Ammon's horn (tissue), 1 donor: ENCODE measurements around the gene TIAM2.
"Not testable (repeated sequence)": the region's sequence is repeated elsewhere in the genome, so short reads cannot be mapped to it uniquely, and the experiment has no call there.

ENCODE experiments used
- DNase-seq: peaks from one replicate; pipeline ENCODE4 v3.0.0-alpha.2; 2016; ENCODE audit warnings: low spot score

TIAM2 gene

GRCh38 chr6:155262655-155263054 lies 267.5 kb downstream of the TIAM2 start:
- DNase-seq: no peak

DNA sequence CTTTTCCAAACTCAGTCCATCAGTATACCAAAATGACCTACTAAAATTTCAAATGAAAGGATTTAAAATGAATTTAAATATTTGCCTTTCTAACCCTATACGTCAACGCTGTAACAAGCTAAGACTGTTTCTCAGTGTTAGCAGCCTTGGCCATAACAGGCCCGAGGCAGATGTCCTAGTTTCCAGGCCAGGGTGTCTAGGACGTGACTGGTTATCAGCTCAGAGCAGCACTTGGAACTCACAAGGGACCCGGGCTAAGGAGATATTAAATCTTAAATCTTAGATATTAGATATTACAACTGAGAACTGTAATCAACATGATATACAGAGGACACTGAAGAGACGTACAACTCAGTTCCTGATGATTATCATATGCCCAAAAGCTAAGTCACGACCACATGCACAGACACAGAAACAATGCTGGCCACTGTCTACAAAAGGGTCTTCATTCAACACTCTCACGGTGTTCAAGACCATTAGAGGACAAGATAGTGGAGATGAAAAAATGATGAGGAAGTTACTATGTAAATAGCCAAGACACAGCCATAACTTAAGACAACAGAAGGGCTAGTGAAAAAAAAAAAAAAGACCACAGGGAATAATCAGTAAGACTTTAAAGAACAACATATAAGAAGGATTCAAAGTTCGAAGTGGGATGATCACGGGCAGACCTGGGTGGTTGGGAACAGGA lies 268.4 kb downstream of the TIAM2 start, which contains the start of gene CLDN20:
Gene CLDN20, plus strand, starts transcription at position 641 of the 691 bp plus-strand sequence. CDS start 11,707 bp downstream, outside the sequence.
- no peak for DNase-seq

DNA sequence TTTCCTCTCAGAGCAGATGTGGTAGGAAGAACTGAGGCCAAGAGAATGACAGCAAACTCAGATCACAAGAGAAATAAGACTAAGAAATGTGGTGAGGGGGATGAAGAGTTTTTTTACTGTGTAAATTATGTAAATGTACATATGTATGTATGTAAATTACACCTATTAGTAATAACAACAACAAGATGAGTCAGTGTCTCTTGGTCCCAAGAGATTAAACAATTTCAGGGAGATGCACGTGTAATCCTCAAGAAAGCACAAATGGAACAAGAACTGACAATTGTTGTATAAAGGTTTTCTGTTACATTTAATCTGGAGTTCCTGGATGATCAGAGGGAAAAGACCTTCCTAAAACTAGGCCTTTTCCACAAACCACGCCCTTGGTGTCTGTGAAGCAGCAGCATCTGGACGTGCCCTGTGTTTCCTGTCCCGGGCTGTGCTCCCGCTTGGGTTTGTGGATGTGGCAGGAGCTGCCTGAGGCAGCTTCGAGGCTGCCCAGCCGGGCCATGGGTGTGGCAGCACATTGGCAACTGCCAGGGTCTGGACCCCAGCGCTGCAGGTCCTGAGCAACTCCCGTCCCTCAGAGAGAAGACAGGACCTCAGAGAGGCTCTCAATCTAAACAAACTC lies 269.7 kb downstream of the TIAM2 start:
- DNase-seq: no peak

DNA sequence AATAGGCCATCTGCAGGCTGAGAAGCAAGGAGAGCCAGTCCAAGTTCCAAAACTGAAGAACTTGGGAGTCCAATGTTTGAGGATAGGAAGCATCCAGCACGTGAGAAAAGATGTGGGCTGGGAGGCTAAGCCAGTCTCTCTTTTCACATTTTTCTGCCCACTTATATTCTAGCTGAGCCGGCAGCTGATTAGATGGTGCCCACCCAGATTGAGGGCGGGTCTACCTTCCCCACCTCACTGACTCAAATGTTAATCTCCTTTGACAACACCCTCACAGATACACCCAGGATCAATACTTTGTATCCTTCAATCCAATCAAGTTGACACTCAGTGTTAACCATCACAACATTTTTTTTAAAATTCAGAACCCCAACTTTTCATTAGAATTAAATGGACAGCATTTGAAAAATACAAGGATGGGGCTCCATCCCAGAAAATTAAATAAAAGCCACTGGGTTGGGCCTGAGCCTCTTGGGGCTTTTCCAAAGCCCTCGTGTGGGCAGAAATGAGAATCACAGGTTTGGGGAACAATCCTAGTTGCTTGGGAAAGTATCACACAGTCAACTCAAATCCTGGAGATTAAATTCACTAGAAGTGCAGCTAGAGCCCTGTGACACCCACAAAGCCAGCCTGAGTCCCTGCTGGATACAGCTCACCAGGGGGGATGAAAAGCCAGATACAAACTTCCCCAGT lies 270.9 kb downstream of the TIAM2 start:
- no peak for DNase-seq

DNA sequence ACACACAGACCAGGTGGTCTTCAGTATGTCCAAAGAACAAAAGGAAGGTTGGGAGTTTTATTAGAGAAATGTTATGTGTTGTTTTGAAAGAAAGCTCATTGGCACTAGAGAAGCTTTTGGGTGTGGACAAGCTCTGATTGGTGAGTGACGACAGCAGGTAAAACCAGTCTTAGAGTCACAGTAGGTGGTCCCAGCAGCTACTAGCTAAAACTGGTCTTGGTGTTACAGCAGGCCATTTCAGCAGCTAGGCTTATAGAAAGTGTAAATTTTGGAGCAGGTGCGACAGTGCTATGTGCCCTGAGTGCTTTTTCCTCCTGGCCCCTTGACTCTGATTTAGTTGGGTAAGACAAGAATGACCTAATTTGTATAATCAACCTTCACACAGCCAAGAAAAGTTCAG lies 272.3 kb downstream of the TIAM2 start:
- no peak for DNase-seq

GRCh38 chr6:155268088-155268867 lies 273.2 kb downstream of the TIAM2 start:
- DNase-seq: not testable (repeated sequence)

DNA sequence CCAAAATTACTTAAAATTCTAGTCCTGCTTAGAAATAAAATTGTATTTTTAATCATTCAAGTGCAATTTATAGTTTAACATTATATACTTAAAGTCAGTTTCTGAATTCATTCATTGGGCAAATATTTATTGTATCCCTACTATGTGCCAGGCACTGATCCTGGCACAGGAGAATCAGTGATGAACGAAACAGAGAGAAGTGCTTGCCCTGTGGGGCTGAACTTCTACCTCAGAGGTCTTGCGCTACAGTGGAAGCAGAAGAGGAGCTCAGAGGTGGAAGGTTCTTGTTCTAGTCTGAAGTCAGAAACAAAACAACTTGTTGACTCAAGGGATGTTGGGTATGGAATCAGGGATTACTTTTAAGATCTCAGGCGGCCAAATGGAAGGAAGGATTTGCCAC lies 274.6 kb downstream of the TIAM2 start:
- no peak for DNase-seq

DNA sequence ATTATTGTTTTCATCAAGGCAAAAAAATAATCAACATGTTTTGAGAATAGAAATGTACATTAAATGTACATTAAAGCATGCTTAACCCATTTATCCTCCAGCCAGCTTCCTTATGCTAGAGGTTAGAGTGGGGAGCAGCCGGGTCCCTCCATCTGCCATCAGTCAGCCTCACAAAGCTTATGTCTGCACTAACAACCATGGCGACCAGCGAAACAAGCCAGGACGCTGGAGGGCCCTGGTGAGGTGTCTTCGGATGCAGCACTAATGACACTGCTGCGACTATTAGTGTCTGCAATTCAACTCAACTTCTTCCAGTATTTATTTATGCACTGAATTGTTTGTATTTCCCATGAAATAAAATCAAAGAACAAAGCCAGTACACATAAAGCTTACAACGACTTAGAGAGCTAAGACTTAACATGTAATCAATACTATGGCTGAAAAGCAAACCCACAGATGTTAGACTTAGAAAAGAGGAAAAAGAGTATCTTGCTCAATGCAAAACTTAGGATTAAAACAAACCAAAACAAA lies 275.5 kb downstream of the TIAM2 start:
- peak; percentile 45 for DNase-seq

- DNase-seq: no peak
Observed at GRCh38 chr6:155271145-155271544, 276.0 kb downstream of the TIAM2 start.

- DNase-seq: peak; percentile 56
Observed at GRCh38 chr6:155272353-155273232, 277.5 kb downstream of the TIAM2 start.

DNA sequence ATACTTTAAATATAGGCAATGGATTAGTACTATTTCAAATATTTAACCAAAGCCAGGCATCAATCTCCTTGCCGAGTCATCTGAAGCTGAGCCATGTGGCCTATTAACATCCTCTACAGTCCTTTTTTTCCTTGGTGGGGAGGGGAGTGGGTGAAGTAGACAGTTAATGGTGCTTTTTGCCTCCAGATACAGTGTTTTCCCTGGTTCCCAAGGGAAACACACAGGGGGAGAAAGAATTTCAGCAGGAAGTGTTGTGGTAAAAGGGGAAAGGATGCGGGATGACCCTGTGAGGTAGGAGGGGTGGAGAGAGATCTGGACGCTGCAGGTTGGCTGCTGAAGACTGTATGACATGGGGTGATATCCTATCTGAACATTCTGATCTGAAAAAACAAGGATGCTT lies 278.3 kb downstream of the TIAM2 start:
- peak; percentile 45 for DNase-seq

DNA sequence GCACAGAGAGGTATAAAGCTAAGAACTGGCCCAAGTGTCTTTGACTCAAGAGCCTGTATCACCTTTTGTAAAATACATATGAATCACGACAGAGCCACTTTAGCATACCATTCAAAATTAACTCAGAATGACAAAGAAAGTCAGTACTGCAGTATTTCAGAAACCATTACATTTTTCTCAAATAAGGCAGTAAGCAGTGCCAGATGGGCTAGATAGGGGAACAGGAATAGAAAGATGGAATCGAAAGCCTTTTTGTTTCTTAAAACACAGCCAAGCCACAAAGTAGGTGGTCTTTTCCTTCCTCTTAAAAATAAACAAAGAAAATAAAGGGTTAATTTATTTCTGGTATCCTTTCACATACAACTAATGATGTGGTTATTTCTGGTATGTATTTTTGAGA lies 279.0 kb downstream of the TIAM2 start:
- DNase-seq: no peak

- DNase-seq: no peak
Observed at GRCh38 chr6:155274533-155274932, 279.4 kb downstream of the TIAM2 start.

DNA sequence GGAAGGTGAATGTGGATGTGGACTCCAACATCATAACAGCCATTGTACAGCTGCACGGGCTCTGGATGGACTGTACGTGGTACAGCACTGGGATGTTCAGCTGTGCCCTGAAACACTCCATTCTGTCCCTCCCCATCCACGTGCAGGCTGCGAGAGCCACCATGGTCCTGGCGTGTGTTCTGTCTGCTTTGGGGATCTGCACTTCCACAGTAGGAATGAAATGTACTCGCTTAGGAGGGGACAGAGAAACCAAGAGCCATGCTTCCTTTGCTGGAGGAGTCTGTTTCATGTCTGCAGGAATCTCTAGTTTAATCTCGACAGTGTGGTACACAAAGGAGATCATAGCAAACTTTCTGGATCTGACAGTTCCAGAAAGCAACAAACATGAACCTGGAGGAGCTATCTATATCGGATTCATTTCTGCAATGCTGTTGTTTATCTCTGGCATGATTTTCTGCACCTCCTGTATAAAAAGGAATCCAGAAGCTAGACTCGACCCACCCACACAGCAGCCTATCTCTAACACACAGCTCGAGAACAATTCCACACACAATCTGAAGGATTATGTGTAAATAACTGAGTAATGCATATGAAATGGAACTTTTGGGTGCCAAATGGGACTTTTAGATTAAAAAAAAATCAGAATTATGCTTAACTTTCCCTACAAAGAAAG lies 280.8 kb downstream of the TIAM2 start:
- DNase-seq: peak; percentile 70

DNA sequence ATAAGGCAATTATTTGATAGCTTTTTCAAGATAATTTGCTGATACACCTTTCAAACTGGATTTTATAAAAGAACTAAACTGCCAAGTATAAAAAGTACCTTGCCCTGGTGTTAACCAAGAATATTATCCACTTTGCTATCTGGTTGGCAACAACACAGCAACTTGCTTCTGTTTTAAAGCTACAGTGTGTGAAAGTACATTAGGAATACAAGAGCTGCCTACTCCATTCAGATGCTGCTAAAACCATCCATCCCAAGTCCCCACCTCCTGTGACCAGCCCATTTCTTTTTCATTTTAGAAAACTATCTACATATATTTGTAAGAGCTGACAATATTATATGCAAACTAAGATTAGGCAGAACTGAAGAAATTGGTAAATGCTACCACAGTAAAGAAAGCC lies 281.5 kb downstream of the TIAM2 start:
- DNase-seq: no peak

DNA sequence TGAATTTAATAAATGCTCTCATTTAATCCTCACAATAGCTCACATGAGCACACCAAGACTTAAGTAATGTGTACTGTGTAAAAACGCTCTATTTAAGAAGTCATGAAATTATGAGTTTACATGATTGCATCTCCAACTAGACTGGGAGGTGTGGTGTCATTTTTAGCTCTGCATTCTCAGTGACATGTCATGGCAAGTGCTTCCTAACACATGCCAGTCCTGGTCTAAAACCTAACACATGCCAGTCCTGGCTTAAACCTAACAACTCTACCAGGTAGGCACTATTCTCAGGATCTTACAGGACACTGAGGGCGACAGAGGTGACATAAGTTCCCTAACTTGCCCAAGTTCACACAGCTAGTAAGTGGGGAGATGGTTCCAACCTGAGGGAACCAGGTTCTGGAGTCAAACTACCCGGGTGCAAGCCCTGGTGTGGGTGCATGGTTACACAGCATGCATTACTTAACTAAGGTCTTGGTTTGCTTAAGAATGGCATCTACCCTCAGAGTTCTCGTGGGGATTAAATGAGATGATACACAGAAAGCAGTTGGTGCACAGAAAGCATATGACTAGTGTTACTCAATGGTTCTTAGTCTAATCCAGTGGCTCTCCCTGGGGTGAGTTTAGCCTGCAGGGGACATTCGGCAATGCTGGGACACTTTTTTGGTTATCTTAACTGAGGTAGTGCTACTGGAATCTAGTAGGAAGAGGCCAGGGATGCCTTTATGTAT lies 283.4 kb downstream of the TIAM2 start:
- no peak for DNase-seq

DNA sequence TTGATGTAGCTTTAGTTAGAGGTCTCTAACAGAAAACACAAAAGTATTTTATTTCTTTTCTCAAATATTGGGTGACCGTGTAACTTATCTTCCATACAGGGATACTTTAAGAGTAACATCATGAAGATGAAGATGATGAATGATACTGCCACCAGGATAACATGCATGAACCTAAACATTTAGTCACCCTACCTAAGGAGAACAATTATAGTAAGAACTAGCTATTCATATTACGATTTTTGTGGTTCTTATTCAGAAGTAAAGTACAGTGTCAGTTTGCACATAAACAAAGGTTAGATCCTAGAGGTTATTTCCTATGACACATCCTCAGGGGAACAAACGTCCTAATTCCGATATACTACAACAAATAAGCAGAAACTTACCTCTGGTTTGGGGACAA lies 289.7 kb downstream of the TIAM2 start:
- DNase-seq: no peak

DNA sequence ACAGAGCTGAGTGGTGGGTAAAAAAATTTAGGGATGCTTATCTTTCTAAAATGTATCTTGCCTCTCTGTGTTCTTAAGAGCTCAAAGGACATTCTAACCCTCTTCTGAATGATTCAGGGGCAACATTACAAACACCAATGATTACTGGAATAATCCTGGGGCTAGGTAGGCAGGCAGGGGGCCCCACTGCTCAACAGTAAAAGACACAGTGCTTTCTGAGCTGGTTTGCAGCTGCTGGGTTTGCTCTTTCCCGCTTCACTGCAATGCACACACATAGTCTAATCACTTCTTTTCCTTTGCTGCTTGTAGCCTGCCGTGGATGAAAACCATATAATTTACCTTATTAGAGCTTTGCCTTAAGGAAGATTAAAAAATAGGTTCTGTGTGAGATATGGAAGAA lies 292.6 kb downstream of the TIAM2 start:
- DNase-seq: no peak

DNA sequence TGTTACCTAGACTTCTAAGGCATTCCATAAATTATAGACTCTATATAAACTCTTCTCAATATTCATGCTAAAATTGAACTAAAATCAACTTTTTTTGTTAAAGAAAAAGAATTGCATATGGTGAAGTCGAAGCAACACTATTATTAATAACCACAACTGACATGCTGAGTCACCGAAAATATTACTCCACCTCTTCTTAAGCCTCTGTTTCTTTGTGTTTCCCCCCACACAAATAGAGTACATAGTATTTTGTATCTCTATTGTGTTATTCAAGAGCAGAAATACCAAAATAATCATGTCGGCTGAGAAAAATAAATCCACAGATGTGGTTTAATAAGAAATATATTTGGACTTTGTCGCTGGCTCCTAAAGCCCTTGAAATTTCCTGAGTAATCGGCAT lies 295.4 kb downstream of the TIAM2 start:
- DNase-seq: no peak

GRCh38 chr6:155291291-155291690 lies 296.2 kb downstream of the TIAM2 start:
- no peak for DNase-seq
